Neural cell (in vitro differentiated cells): ENCODE data around the gene PPIP5K1. TPM values are rescaled to one million over a fixed set of nuclear protein-coding genes. Genes with fewer than 3 reads are reported as not detected.

Experiments used
- H2AFZ ChIP-seq: fragments of 200-600, 300-800 bp; sonication (generic), shearing (Covaris generic); 2 replicates; pipeline ENCODE4 v1.6.0; 2014; ENCODE audit warnings: low read depth, mild to moderate bottlenecking, antibody characterized with exemption, low read length, moderate library complexity
- H3F3A ChIP-seq: fragments of 200-600 bp; shearing (Covaris generic); 2 replicates; pipeline ENCODE4 v1.6.1; 2016; ENCODE audit warnings: mild to moderate bottlenecking, moderate library complexity, mixed read lengths, antibody characterized with exemption, low read length; ENCODE audit not compliant: insufficient read depth, poor library complexity, severe bottlenecking
- H3K27ac ChIP-seq: fragments of 200-600, 300-800 bp; sonication (generic), shearing (Covaris generic); 2 replicates; pipeline ENCODE4 v1.5.1; 2014; ENCODE audit warnings: mild to moderate bottlenecking, low read length, moderate library complexity
- H3K27me3 ChIP-seq: fragments of 300-800, 200-600 bp; sonication (generic), shearing (Covaris generic); 2 replicates; pipeline ENCODE4 v1.6.0; 2014; ENCODE audit warnings: mild to moderate bottlenecking, low read depth, low read length, moderate library complexity; ENCODE audit not compliant: insufficient read depth
- H3K36me3 ChIP-seq: fragments of 300-800, 200-600 bp; sonication (generic), shearing (Covaris generic); 2 replicates; pipeline ENCODE4 v1.5.1; 2014; ENCODE audit warnings: mild to moderate bottlenecking, antibody characterized with exemption, low read length, moderate library complexity; ENCODE audit not compliant: insufficient read depth
- H3K4me2 ChIP-seq: fragments of 300-800, 200-600 bp; sonication (generic), shearing (Covaris generic); 2 replicates; pipeline ENCODE4 v1.6.0; 2014; ENCODE audit warnings: mild to moderate bottlenecking, low read length
- H3K4me3 ChIP-seq: fragments of 300-800, 200-600 bp; sonication (generic), shearing (Covaris generic); 2 replicates; pipeline ENCODE4 v1.5.1; 2014; ENCODE audit warnings: mild to moderate bottlenecking, low read length, moderate library complexity
- H3K79me2 ChIP-seq: fragments of 200-600 bp; shearing (Covaris generic); replicated peaks from 2 replicates; pipeline ENCODE4 v1.6.0; 2014; ENCODE audit warnings: mild to moderate bottlenecking, low read length, moderate library complexity; ENCODE audit not compliant: insufficient read depth
- H3K9ac ChIP-seq: fragments of 300-800, 200-600 bp; sonication (generic), shearing (Covaris generic); 2 replicates; pipeline ENCODE4 v1.6.1; 2016; ENCODE audit warnings: mild to moderate bottlenecking, low read length, mixed read lengths
- H3K9me2 ChIP-seq: fragments of 200-600 bp; shearing (Covaris generic); 2 replicates; pipeline ENCODE4 v1.6.1; 2016; ENCODE audit warnings: mild to moderate bottlenecking, low read length, mixed read lengths; ENCODE audit not compliant: insufficient read depth
- H3K9me3 ChIP-seq: fragments of 200-600, 300-800 bp; sonication (generic), shearing (Covaris generic); 2 replicates; pipeline ENCODE4 v1.6.1; 2016; ENCODE audit warnings: mild to moderate bottlenecking, mixed run types, low read length, moderate library complexity, mixed read lengths
- H4K20me1 ChIP-seq: fragments of 200-600 bp; shearing (Covaris generic); 2 replicates; pipeline ENCODE4 v1.6.1; 2016; ENCODE audit warnings: mild to moderate bottlenecking, mixed run types; ENCODE audit not compliant: insufficient read depth
- CTCF ChIP-seq: fragments of 450-650 bp; IDR thresholded peaks from 2 replicates; pipeline ENCODE4 v1.5.1; 2014; ENCODE audit warnings: antibody characterized with exemption, mild to moderate bottlenecking, moderate library complexity; ENCODE audit not compliant: poor library complexity, severe bottlenecking
- EP300 ChIP-seq: fragments of 450-650 bp; conservative IDR thresholded peaks from 2 replicates; pipeline ENCODE4 v1.6.1; 2014; ENCODE audit warnings: antibody characterized with exemption, mild to moderate bottlenecking, moderate library complexity; ENCODE audit not compliant: poor library complexity, severe bottlenecking
- EZH2 ChIP-seq: fragments of 200-600, 300-800 bp; shearing (Covaris generic), sonication (generic); IDR thresholded peaks from 2 replicates; pipeline ENCODE4 v1.6.1; 2014; ENCODE audit warnings: antibody characterized with exemption, low read length, borderline replicate concordance, mild to moderate bottlenecking; ENCODE audit not compliant: insufficient read depth, poor library complexity, severe bottlenecking
- MXI1 ChIP-seq: fragments of 450-650 bp; conservative IDR thresholded peaks from 2 replicates; pipeline ENCODE4 v1.6.1; 2014; ENCODE audit warnings: antibody characterized with exemption, mild to moderate bottlenecking; ENCODE audit not compliant: poor library complexity, severe bottlenecking
- POLR2AphosphoS5 ChIP-seq: IDR thresholded peaks from 2 replicates; pipeline ENCODE4 v1.6.1; 2012
- RAD21 ChIP-seq: fragments of 450-650 bp; conservative IDR thresholded peaks from 2 replicates; pipeline ENCODE4 v1.6.1; 2014; ENCODE audit warnings: antibody characterized with exemption, mild to moderate bottlenecking, moderate library complexity
- REST ChIP-seq: IDR thresholded peaks from 2 replicates; pipeline ENCODE4 v1.6.1; 2012; ENCODE audit warnings: borderline replicate concordance
- SMC3 ChIP-seq: fragments of 450-650 bp; conservative IDR thresholded peaks from 2 replicates; pipeline ENCODE4 v1.6.1; 2014; ENCODE audit warnings: antibody characterized with exemption, mild to moderate bottlenecking, moderate library complexity; ENCODE audit not compliant: poor library complexity
- TAF1 ChIP-seq: IDR thresholded peaks from 2 replicates; pipeline ENCODE4 v1.6.1; 2012; ENCODE audit warnings: low read depth
- polyA plus RNA-seq: library from polyadenylated mRNA; depleted of rRNA; stranded (reverse); fragments of >200 nt; gene quantifications from 2 replicates; pipeline ENCODE4 v1.2.3, GENCODE V29; 2014

PPIP5K1 gene
- polyA plus RNA-seq, 1 donor from 2014 or later: 29.6 TPM

- H3K9ac ChIP-seq: no peak overlapping the region
These were observed 73.8 kb downstream of the PPIP5K1 start for GRCh38 chr15:43516185-43516584.

GRCh38 chr15:43515741-43516140 is 74.3 kb downstream of the PPIP5K1 start:
- H3K79me2 ChIP-seq: peaks cover 56% of the 10 kb centered on the region
- H3K9ac ChIP-seq: no peak overlapping the region
- no peak overlapping the region for H3K4me2 ChIP-seq
- H4K20me1 ChIP-seq: no peaks in the 10 kb centered on the region
- H3K4me3 ChIP-seq: peak overlapping the region; percentile 89
- TF ChIP-seq POLR2AphosphoS5 (no peak), SMC3 (no peak), MXI1 (no peak), EZH2 (no peak), RAD21 (no peak), TAF1 (no peak), CTCF (no peak), EP300 (no peak), REST (no peak)
- no peaks in the 10 kb centered on the region for H3K9me3 ChIP-seq
- H3K36me3 ChIP-seq: peaks cover 3% of the 10 kb centered on the region
- H3K27me3 ChIP-seq: no peaks in the 10 kb centered on the region
- H3K9me2 ChIP-seq: no peaks in the 10 kb centered on the region
- H3K27ac ChIP-seq: no peak overlapping the region
- peaks cover 9% of the 10 kb centered on the region for H3F3A ChIP-seq
- H2AFZ ChIP-seq: no peak overlapping the region

More at GRCh38 chr15:43516185-43516584, 73.8 kb downstream of the PPIP5K1 start:
- H3K36me3 ChIP-seq: peaks cover 4% of the 10 kb centered on the region
- peak overlapping the region; percentile 89 for H3K4me3 ChIP-seq
- H2AFZ ChIP-seq: no peak overlapping the region
- TF ChIP-seq RAD21: no peak
- no peak for TF ChIP-seq TAF1
- no peak for TF ChIP-seq CTCF
- no peak for TF ChIP-seq SMC3
- TF ChIP-seq EP300: no peak
- no peaks in the 10 kb centered on the region for H4K20me1 ChIP-seq
- no peaks in the 10 kb centered on the region for H3K27me3 ChIP-seq
- H3K9me3 ChIP-seq: no peaks in the 10 kb centered on the region
- H3F3A ChIP-seq: peaks cover 9% of the 10 kb centered on the region
- no peaks in the 10 kb centered on the region for H3K9me2 ChIP-seq
- H3K4me2 ChIP-seq: peak overlapping the region; percentile 99
- peaks cover 56% of the 10 kb centered on the region for H3K79me2 ChIP-seq
- H3K27ac ChIP-seq: peak overlapping the region; percentile 83
